Measurements from ENCODE around the gene CLMP. TPM values are rescaled to one million over a fixed set of nuclear protein-coding genes. Genes with fewer than 3 reads are reported as not detected.

CLMP gene
- total and polyA plus RNA-seq, 2 experiments from 2014 or later, result 2.1 to 8.4 TPM

DNA sequence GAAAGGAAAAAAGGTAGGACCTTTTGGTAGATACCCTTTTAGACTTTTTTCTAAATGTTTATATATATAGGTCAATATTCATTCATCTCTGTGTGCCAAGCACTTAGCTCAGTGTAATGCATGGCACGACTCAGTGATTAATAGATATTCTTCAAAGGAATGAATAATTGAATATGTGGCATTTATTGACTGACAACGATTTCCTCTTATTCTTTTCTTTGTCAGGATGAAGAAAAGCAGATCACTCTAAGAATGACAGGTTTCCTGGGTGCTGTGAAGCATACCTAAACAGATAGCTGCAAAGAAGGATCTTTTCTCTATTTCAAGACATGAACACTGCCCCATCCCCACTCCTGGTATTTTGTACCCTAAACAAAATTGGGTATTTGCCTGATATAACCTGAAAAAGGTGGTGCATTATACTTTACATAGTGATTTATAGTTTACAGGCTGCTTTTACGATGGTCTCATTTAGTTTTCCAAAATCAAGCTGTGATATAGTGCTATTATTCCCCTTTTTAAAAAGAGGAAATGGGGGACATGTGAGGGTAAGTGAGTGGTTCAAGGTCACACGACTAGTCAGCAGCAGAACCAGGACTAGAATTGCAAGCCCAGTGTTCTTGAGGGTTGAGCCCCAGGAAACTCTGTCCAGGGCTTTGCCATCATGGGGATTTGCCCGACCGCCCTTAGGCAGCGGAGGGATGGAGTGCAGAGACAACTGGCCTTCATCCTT, 32.9 kb upstream of the CLMP start:
- Histone ChIP-seq H3K9me3 (ENCODE audit: low read depth) (no peaks in the 10 kb centered on the region), H3K27me3 (no peaks in the 10 kb centered on the region), H3K27ac (peak overlapping the region; percentile 31), H3K36me3 (no peaks in the 10 kb centered on the region), H3K4me3 (no peak overlapping the region), H3K4me1 (ENCODE audit: low read depth) (peaks cover 9% of the 10 kb centered on the region)
- TF ChIP-seq, protein P1, sequence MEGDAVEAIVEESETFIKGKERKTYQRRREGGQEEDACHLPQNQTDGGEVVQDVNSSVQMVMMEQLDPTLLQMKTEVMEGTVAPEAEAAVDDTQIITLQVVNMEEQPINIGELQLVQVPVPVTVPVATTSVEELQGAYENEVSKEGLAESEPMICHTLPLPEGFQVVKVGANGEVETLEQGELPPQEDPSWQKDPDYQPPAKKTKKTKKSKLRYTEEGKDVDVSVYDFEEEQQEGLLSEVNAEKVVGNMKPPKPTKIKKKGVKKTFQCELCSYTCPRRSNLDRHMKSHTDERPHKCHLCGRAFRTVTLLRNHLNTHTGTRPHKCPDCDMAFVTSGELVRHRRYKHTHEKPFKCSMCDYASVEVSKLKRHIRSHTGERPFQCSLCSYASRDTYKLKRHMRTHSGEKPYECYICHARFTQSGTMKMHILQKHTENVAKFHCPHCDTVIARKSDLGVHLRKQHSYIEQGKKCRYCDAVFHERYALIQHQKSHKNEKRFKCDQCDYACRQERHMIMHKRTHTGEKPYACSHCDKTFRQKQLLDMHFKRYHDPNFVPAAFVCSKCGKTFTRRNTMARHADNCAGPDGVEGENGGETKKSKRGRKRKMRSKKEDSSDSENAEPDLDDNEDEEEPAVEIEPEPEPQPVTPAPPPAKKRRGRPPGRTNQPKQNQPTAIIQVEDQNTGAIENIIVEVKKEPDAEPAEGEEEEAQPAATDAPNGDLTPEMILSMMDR (IDR thresholded peaks at IDR 0.05; ENCODE audit: low read depth, low read length), result no peak
- DNase-seq (ENCODE audit: low read depth in 1 of 2, low spot score in 1 of 2), result no peak

DNA sequence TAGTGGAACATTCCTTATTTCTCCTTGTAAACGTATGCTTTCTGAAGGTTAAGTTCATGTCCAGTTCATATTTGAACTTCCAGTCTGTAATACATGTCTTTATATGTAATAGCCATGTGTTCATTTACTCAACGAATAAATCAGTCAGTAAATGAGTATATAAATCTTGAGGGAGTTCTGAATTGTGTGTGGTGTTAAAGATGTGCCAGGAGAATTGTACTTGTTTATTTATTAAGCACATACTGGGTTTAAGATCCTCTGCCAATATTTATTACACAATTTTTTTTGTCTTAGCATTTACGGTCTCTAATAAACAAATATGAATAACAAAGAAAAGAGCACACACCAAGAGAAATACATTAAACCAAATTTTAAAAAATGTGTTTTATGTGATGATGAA, 26.5 kb upstream of the CLMP start:
- Histone ChIP-seq H3K36me3 (no peaks in the 10 kb centered on the region), H3K4me3 (no peak overlapping the region), H3K9me3 (ENCODE audit: low read depth) (no peaks in the 10 kb centered on the region), H3K27ac (no peak overlapping the region), H3K4me1 (ENCODE audit: low read depth) (peaks cover 6% of the 10 kb centered on the region), H3K27me3 (no peaks in the 10 kb centered on the region)
- TF ChIP-seq, protein P1 (IDR thresholded peaks at IDR 0.05; ENCODE audit: low read depth, low read length), result no peak
- DNase-seq (ENCODE audit: low read depth in 1 of 2, low spot score in 1 of 2), result no peak

DNA sequence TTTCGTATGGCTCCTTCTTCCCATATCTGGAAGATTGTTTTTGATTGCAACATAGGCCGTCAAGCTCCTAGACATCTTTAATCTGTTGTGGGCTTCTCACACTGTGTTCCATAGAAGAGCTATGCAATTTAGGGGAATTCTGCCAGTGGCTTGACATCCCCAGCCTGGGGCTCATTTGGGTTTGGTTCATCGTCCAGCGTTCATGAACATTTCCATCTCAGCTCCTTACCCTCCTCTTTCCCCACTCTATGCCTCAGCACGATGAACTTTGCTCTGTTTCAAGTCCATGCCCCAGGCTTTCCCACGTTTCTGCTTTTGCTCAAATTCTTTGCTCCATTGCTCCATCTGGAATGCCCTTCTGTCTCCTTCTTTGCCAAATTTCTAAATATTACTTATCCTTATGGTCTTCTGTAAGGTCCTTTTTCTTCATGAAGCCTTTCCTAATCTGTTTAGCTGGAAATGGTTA, 26.1 kb upstream of the CLMP start:
- no peaks in the 10 kb centered on the region for H3K27me3 ChIP-seq
- no peak overlapping the region for H3K4me3 ChIP-seq

DNA sequence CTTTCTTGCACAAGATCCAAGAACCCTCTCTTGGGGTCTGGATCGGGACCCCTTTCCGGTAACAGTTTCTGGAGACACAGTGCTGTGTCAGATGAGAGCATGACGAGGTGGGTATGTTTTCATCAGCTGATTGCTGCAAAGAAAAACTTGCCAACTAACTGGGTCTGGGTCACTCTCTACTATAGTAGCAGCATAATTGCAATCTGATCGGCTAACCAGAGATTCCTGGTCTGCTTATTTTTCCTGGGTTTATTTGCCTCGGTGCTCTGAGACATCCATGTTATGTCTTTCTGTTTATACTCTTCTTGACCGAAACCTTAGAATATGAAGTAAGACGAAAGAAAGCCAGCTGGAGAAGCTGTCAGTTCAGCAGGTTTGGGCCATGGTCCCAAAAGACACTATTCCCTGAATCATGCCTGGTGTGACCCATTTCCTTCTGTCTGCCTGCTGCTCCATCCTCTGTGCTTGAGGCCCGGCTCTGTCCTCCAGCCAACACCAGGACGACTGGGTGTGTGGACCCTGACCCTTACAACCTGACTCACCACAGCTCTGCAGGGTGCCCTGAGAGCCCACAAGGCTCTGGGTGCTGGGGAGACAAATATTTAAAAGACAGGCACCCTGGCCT, 24.1 kb upstream of the CLMP start:
- Histone ChIP-seq H3K4me3 (no peak overlapping the region), H3K27ac (no peak overlapping the region), H3K9me3 (ENCODE audit: low read depth) (no peaks in the 10 kb centered on the region), H3K36me3 (no peaks in the 10 kb centered on the region), H3K4me1 (ENCODE audit: low read depth) (peaks cover 6% of the 10 kb centered on the region), H3K27me3 (no peaks in the 10 kb centered on the region)
- no peak for DNase-seq (ENCODE audit: low read depth in 1 of 2, low spot score in 1 of 2)
- TF ChIP-seq, protein P1 (IDR thresholded peaks at IDR 0.05; ENCODE audit: low read depth, low read length), result no peak

More for the DNA sequence above, 26.1 kb upstream of the CLMP start:
- TF ChIP-seq, protein P1 (IDR thresholded peaks at IDR 0.05; ENCODE audit: low read depth, low read length), result no peak
- Histone ChIP-seq H3K9me3 (ENCODE audit: low read depth) (no peaks in the 10 kb centered on the region), H3K36me3 (no peaks in the 10 kb centered on the region), H3K27ac (no peak overlapping the region), H3K4me1 (ENCODE audit: low read depth) (peaks cover 6% of the 10 kb centered on the region)
- DNase-seq (ENCODE audit: low read depth in 1 of 2, low spot score in 1 of 2), result peak in 1 of 2 donors; percentile 91

DNA sequence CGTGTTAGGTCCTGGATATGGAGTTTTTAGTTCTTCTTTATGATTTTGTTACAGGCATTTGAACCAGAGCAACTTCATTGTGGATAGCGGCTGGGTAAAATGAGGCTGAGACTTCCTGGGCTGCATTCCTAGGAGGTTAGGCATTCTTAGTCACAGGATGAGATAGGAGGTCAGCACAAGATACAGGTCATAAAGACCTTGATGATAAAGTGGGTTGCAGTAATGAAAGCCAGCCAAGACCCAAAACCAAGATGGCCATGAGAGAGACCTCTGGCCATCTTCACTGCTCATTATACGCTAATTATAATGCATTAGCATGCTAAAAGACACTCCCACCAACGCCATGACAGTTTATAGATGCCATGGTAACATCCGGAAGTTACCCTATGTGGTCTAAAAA, 23.4 kb upstream of the CLMP start:
- H3K27me3 ChIP-seq, result no peaks in the 10 kb centered on the region
- no peak overlapping the region for H3K4me3 ChIP-seq
- no peaks in the 10 kb centered on the region for H3K36me3 ChIP-seq
- H3K27ac ChIP-seq, result no peak overlapping the region
- TF ChIP-seq, protein P1 (IDR thresholded peaks at IDR 0.05; ENCODE audit: low read depth, low read length), result no peak
- peak in 1 of 2 donors; percentile 48 for DNase-seq (ENCODE audit: low read depth in 1 of 2, low spot score in 1 of 2)
- no peaks in the 10 kb centered on the region for H3K9me3 ChIP-seq (ENCODE audit: low read depth)
- peaks cover 6% of the 10 kb centered on the region for H3K4me1 ChIP-seq (ENCODE audit: low read depth)

Data from cardiac muscle cell (in vitro differentiated cells and primary cell).